ENCODE measurements around the gene MTCL3.

MTCL3 gene

GRCh38 chr6:127459231-127459641, 59.9 kb downstream of the MTCL3 start, which contains the start of gene KIAA0408:
TSS of gene KIAA0408 (minus strand) at chr6:127459389. CDS start at chr6:127453981, 5,408 bp downstream.
- Histone ChIP-seq H3K4me1 (ENCODE audit: control insufficient read depth, insufficient read depth, low read length, poor library complexity, severe bottlenecking) (no peaks in the 10 kb centered on the region), H3K27ac (ENCODE audit: insufficient read depth, low read length, poor library complexity, severe bottlenecking) (no peak within 1 kb of the TSS), H3K27me3 (replicated peaks; ENCODE audit: control insufficient read depth, insufficient read depth, low read length, poor library complexity, severe bottlenecking) (no peaks in the 10 kb centered on the region), H3K9me3 (ENCODE audit: control insufficient read depth, low read length) (no peaks in the 10 kb centered on the region), H3K36me3 (ENCODE audit: control insufficient read depth, insufficient read depth, low read length) (no peaks in the 10 kb centered on the region), H3K4me3 (ENCODE audit: insufficient read depth, low read depth, low read length, poor library complexity, severe bottlenecking) (no peak within 1 kb of the TSS)
- DNase-seq = no peak

- Histone ChIP-seq H3K27me3 (replicated peaks; ENCODE audit: control insufficient read depth, insufficient read depth, low read length, poor library complexity, severe bottlenecking) (no peaks in the 10 kb centered on the region), H3K4me3 (ENCODE audit: insufficient read depth, low read depth, low read length, poor library complexity, severe bottlenecking) (no peak overlapping the region), H3K27ac (ENCODE audit: insufficient read depth, low read length, poor library complexity, severe bottlenecking) (no peak overlapping the region), H3K36me3 (ENCODE audit: control insufficient read depth, insufficient read depth, low read length) (no peaks in the 10 kb centered on the region), H3K9me3 (ENCODE audit: control insufficient read depth, low read length) (no peaks in the 10 kb centered on the region), H3K4me1 (ENCODE audit: control insufficient read depth, insufficient read depth, low read length, poor library complexity, severe bottlenecking) (no peaks in the 10 kb centered on the region)
- no peak for DNase-seq
These were observed 60.3 kb downstream of the MTCL3 start for GRCh38 chr6:127458817-127459216.

- DNase-seq = no peak
- Histone ChIP-seq H3K4me1 (ENCODE audit: control insufficient read depth, insufficient read depth, low read length, poor library complexity, severe bottlenecking) (no peaks in the 10 kb centered on the region), H3K36me3 (ENCODE audit: control insufficient read depth, insufficient read depth, low read length) (no peaks in the 10 kb centered on the region), H3K9me3 (ENCODE audit: control insufficient read depth, low read length) (no peaks in the 10 kb centered on the region), H3K27ac (ENCODE audit: insufficient read depth, low read length, poor library complexity, severe bottlenecking) (no peak overlapping the region), H3K4me3 (ENCODE audit: insufficient read depth, low read depth, low read length, poor library complexity, severe bottlenecking) (no peak overlapping the region), H3K27me3 (replicated peaks; ENCODE audit: control insufficient read depth, insufficient read depth, low read length, poor library complexity, severe bottlenecking) (no peaks in the 10 kb centered on the region)
These were observed 60.9 kb downstream of the MTCL3 start for GRCh38 chr6:127458222-127458621.

GRCh38 chr6:127457456-127458064, 61.6 kb downstream of the MTCL3 start:
- H3K27me3 ChIP-seq (replicated peaks; ENCODE audit: control insufficient read depth, insufficient read depth, low read length, poor library complexity, severe bottlenecking) = no peaks in the 10 kb centered on the region
- no peak for DNase-seq
- H3K9me3 ChIP-seq (ENCODE audit: control insufficient read depth, low read length) = no peaks in the 10 kb centered on the region
- no peaks in the 10 kb centered on the region for H3K4me1 ChIP-seq (ENCODE audit: control insufficient read depth, insufficient read depth, low read length, poor library complexity, severe bottlenecking)
- H3K4me3 ChIP-seq (ENCODE audit: insufficient read depth, low read depth, low read length, poor library complexity, severe bottlenecking) = no peak overlapping the region
- no peaks in the 10 kb centered on the region for H3K36me3 ChIP-seq (ENCODE audit: control insufficient read depth, insufficient read depth, low read length)
- H3K27ac ChIP-seq (ENCODE audit: insufficient read depth, low read length, poor library complexity, severe bottlenecking) = no peak overlapping the region

GRCh38 chr6:127456465-127456864, 62.7 kb downstream of the MTCL3 start:
- Histone ChIP-seq H3K9me3 (ENCODE audit: control insufficient read depth, low read length) (no peaks in the 10 kb centered on the region), H3K27me3 (replicated peaks; ENCODE audit: control insufficient read depth, insufficient read depth, low read length, poor library complexity, severe bottlenecking) (no peaks in the 10 kb centered on the region), H3K36me3 (ENCODE audit: control insufficient read depth, insufficient read depth, low read length) (no peaks in the 10 kb centered on the region), H3K27ac (ENCODE audit: insufficient read depth, low read length, poor library complexity, severe bottlenecking) (no peak overlapping the region), H3K4me1 (ENCODE audit: control insufficient read depth, insufficient read depth, low read length, poor library complexity, severe bottlenecking) (no peaks in the 10 kb centered on the region), H3K4me3 (ENCODE audit: insufficient read depth, low read depth, low read length, poor library complexity, severe bottlenecking) (no peak overlapping the region)
- DNase-seq = no peak

- Histone ChIP-seq H3K4me3 (ENCODE audit: insufficient read depth, low read depth, low read length, poor library complexity, severe bottlenecking) (no peak overlapping the region), H3K9me3 (ENCODE audit: control insufficient read depth, low read length) (no peaks in the 10 kb centered on the region), H3K36me3 (ENCODE audit: control insufficient read depth, insufficient read depth, low read length) (peaks cover 4% of the 10 kb centered on the region), H3K27ac (ENCODE audit: insufficient read depth, low read length, poor library complexity, severe bottlenecking) (no peak overlapping the region), H3K4me1 (ENCODE audit: control insufficient read depth, insufficient read depth, low read length, poor library complexity, severe bottlenecking) (no peaks in the 10 kb centered on the region), H3K27me3 (replicated peaks; ENCODE audit: control insufficient read depth, insufficient read depth, low read length, poor library complexity, severe bottlenecking) (no peaks in the 10 kb centered on the region)
- no peak for DNase-seq
These were observed 65.1 kb downstream of the MTCL3 start for GRCh38 chr6:127453845-127454619.

- H3K27ac ChIP-seq (ENCODE audit: insufficient read depth, low read length, poor library complexity, severe bottlenecking) = no peak overlapping the region
- H3K9me3 ChIP-seq (ENCODE audit: control insufficient read depth, low read length) = no peaks in the 10 kb centered on the region
- H3K36me3 ChIP-seq (ENCODE audit: control insufficient read depth, insufficient read depth, low read length) = peaks cover 4% of the 10 kb centered on the region
- H3K4me1 ChIP-seq (ENCODE audit: control insufficient read depth, insufficient read depth, low read length, poor library complexity, severe bottlenecking) = no peaks in the 10 kb centered on the region
- DNase-seq = no peak
- H3K4me3 ChIP-seq (ENCODE audit: insufficient read depth, low read depth, low read length, poor library complexity, severe bottlenecking) = no peak overlapping the region
- H3K27me3 ChIP-seq (replicated peaks; ENCODE audit: control insufficient read depth, insufficient read depth, low read length, poor library complexity, severe bottlenecking) = no peaks in the 10 kb centered on the region
These were observed 66.3 kb downstream of the MTCL3 start for GRCh38 chr6:127452803-127453202.

- H3K36me3 ChIP-seq (ENCODE audit: control insufficient read depth, insufficient read depth, low read length) = peaks cover 4% of the 10 kb centered on the region
- H3K27ac ChIP-seq (ENCODE audit: insufficient read depth, low read length, poor library complexity, severe bottlenecking) = no peak overlapping the region
- no peaks in the 10 kb centered on the region for H3K27me3 ChIP-seq (replicated peaks; ENCODE audit: control insufficient read depth, insufficient read depth, low read length, poor library complexity, severe bottlenecking)
- no peak for DNase-seq
- H3K4me1 ChIP-seq (ENCODE audit: control insufficient read depth, insufficient read depth, low read length, poor library complexity, severe bottlenecking) = no peaks in the 10 kb centered on the region
- H3K9me3 ChIP-seq (ENCODE audit: control insufficient read depth, low read length) = no peaks in the 10 kb centered on the region
- H3K4me3 ChIP-seq (ENCODE audit: insufficient read depth, low read depth, low read length, poor library complexity, severe bottlenecking) = no peak overlapping the region
These were observed 67.7 kb downstream of the MTCL3 start for GRCh38 chr6:127451388-127451787.

GRCh38 chr6:127447780-127448179, 71.4 kb downstream of the MTCL3 start:
- Histone ChIP-seq H3K27ac (ENCODE audit: insufficient read depth, low read length, poor library complexity, severe bottlenecking) (no peak overlapping the region), H3K27me3 (replicated peaks; ENCODE audit: control insufficient read depth, insufficient read depth, low read length, poor library complexity, severe bottlenecking) (no peaks in the 10 kb centered on the region), H3K9me3 (ENCODE audit: control insufficient read depth, low read length) (no peaks in the 10 kb centered on the region), H3K4me3 (ENCODE audit: insufficient read depth, low read depth, low read length, poor library complexity, severe bottlenecking) (no peak overlapping the region), H3K4me1 (ENCODE audit: control insufficient read depth, insufficient read depth, low read length, poor library complexity, severe bottlenecking) (no peaks in the 10 kb centered on the region), H3K36me3 (ENCODE audit: control insufficient read depth, insufficient read depth, low read length) (peaks cover 4% of the 10 kb centered on the region)
- DNase-seq = no peak

- DNase-seq = no peak
- Histone ChIP-seq H3K4me1 (ENCODE audit: control insufficient read depth, insufficient read depth, low read length, poor library complexity, severe bottlenecking) (no peaks in the 10 kb centered on the region), H3K9me3 (ENCODE audit: control insufficient read depth, low read length) (no peaks in the 10 kb centered on the region), H3K27ac (ENCODE audit: insufficient read depth, low read length, poor library complexity, severe bottlenecking) (no peak overlapping the region), H3K36me3 (ENCODE audit: control insufficient read depth, insufficient read depth, low read length) (peaks cover 4% of the 10 kb centered on the region), H3K4me3 (ENCODE audit: insufficient read depth, low read depth, low read length, poor library complexity, severe bottlenecking) (no peak overlapping the region), H3K27me3 (replicated peaks; ENCODE audit: control insufficient read depth, insufficient read depth, low read length, poor library complexity, severe bottlenecking) (no peaks in the 10 kb centered on the region)
These were observed 72.8 kb downstream of the MTCL3 start for GRCh38 chr6:127446356-127446755.
